Stimulated activated CD8-positive, alpha-beta memory T cell treated with anti-CD3 and anti-CD28 coated beads, Interleukin-7, amount 100 ng/mL, for 48 hours (primary cell): ENCODE data around the gene YIF1A.
"Not testable (repeated sequence)": the region's sequence is repeated elsewhere in the genome, so short reads cannot be mapped to it uniquely, and the experiment has no call there.

Experiments used
- DNase-seq, 2 donors: peaks; one replicate each; pipeline ENCODE4 v3.0.0-alpha.2; 2020; ENCODE audit warnings: low read depth in 1 of 2; ENCODE audit errors: extremely low read depth in 1 of 2

The YIF1A gene

DNA sequence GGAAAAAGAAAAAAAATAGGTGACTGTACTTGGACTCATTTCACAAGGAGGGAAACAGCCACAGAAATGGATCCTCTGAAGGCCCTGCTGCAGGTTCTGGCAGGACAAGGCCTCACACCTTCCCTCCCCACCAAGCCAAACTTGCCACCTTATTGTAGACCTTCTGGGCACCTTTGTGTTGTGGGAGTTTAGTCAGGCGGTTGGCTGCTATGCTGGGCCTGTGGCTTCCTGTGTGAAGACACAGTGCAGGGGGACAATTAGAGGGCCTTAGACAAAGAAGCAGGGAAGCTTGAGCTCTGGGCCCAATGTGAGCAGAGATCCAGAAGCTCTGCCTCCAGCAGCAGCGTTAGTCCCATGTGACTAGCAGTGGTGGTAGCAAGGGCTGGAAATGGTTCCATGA is 16.3 kb downstream of the YIF1A start:
- no peak for DNase-seq

GRCh38 chr11:66271816-66272215 is 17.1 kb downstream of the YIF1A start:
- no peak for DNase-seq

DNA sequence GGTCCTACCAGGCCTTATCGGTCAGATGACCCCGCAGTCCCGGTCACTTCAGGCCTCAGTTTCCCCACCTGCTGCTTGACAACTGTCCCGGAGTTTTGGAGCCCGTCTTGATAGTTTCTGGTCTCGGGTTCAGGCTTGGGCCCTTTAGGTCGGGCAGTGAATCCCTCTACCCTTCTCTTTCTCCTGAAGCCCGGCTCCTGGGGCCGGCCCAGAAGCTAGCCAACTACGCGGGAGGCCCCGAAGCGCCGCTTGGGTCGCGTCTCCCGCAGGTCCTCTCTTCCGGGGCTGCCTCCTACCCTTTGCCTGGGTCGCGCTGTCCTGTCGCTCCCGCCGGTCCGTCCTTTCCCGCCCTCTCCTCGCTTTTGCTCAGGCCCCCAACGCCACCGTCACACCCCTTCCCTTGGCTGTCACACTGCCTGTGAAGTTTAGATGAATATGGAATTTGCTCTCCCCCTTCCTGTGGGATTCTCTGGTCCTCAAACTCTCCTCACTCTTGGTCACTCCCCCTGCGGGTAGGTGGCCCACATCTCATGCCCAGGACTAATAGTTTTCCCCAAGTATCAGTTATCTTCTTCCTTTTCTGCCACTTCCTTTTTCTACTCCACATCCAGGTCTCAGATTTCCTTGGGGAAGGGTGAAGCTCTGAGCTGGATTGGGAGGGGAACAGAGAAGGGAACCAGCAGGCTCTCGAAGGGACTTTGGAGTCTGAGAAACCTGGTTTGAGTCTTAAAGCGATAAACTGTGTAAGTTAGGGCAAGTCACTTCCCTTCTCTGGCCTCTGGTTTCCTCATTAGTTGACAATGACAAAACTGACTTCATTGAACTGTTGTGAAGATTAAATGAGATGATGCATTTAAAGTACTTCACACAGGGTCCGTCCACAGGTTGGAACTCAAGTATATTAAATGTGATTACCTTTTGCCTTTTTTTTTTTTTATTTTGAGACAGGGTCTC is 19.7 kb downstream of the YIF1A start:
- DNase-seq: no peak

- peak; percentile 100 for DNase-seq
Observed at GRCh38 chr11:66268244-66268951, 20.5 kb downstream of the YIF1A start, which contains the start of gene RAB1B. RAB1B (plus strand) TSS chr11:66268639; CDS start chr11:66268680, 41 bp downstream.

DNA sequence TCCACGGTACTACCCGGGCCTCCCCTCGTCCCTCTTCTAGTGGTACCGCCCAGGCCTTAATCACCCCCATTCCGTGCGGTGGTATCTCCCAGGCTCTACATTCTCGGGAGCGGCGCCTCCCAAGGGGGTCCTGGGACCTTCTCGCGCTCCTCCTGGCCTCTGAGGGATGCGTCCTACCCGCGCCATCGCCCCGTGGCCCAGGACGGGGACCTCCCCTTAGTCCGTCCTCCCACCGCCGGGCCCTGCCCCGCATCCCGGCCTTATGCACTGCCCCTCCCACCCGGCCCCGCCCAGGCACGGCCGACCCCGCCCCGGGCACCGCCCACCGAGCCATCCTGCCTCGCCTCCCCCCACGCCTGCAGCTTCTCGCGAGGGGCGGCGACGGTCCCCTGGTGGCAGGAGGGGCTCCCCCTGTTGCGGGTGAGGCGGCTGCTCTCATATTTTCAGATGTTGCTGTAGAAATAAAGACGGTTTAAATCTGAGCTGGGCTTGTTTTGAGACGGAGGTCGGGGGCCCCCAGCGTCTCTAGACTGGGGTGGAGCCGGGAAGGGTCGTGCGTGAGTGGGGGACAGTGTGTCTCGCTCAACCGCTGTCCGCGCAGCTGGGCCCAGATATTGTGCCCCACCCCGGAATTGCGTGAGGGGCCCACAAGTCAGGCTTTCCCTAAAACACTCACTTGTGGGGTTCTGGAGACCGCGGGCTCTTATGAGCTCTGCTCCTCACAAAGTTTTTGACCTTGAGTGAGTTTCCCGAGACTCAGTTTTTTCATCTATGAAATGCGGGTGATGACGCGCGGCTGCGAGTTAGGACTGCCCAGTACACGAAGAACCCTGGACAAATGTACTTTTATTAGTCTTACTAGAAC is 21.3 kb downstream of the YIF1A start:
- peak; percentile 75 to 78 for DNase-seq

DNA sequence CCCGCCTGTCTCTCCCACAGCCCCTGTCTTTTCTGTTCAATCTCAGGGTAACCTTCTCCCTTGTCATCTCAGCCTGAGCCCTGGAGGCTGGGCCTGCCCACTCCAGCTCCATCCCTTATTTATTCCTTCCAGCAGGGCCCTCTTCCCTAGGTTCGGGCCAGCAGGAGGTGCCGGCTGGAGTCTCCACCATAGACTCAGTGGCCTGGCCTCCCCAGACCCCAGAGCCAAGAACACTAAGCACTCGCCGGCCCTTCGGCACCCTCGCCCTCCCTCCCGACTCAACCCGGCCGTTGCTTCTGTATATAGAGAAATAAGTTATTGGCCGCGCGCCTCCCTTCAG is 21.9 kb downstream of the YIF1A start:
- no peak for DNase-seq

- DNase-seq: no peak
Observed at GRCh38 chr11:66266378-66267038, 22.4 kb downstream of the YIF1A start.

GRCh38 chr11:66265531-66266377 is 23.2 kb downstream of the YIF1A start:
- DNase-seq: no peak

GRCh38 chr11:66264914-66265313 is 24.0 kb downstream of the YIF1A start:
- peak in 1 of 2 donors; percentile 25 for DNase-seq

- DNase-seq: no peak
Observed at GRCh38 chr11:66264383-66264782, 24.6 kb downstream of the YIF1A start.

- no peak for DNase-seq
Observed at GRCh38 chr11:66263785-66264184, 25.2 kb downstream of the YIF1A start.

DNA sequence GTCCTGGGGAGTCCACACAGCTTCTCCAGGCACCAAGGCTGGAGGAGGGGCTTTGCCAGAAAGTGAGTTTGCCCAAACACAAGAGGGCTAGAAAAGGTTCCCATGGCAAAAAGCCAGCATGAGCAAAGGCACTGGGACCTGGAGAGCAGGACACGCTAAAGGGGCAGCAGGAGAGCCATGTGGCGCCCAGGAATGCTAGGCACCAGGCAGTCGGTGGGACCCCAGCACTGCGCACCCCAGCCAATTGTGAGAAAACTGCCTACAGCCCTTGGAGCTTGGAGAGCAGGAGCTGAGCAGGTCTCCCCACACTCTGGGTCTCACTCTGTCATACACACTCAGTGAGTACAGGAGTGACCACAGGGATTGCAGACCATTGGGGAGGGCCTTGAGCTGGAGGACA is 25.7 kb downstream of the YIF1A start:
- DNase-seq: no peak

- DNase-seq: no peak
Observed at GRCh38 chr11:66262696-66263095, 26.2 kb downstream of the YIF1A start.

DNA sequence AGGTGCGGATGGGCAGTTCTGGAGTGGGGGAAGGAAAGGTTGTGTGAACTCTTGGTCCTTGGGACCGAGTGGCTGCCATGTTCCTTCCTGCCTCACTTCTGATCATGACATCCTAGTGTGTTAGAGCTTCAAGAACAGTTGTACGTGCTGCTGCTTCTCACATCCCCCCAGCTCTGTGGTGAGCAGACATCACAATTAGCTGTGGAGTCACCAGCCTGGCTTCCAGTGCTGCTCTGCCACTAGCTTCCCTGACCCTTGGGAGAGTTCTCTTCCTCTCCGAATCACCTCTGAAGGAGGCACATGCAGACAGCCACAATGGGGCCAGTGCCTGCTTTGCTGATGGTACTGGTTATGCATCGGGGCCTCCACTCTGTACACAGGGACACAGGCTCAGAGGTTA is 26.8 kb downstream of the YIF1A start:
- no peak for DNase-seq

GRCh38 chr11:66261578-66261977 is 27.4 kb downstream of the YIF1A start:
- DNase-seq: no peak

DNA sequence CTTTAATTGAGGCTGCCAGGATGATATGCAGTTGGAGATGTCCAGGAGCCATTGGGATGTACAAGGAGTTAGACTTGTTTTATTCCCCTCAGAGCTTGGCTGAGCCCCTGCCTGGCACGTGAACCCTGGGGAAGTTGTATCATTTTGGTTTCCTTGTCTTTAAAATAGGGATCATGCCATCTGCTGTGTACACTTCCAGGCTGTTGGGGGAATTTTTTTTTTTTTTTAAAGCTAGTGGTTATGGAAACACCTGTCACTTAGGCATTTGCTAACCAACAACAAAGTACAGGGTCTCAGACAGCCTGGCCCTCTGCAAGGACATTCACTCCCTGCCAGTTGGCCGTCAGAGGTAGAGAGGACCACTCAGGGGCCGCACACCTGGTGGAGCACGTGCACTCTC is 29.0 kb downstream of the YIF1A start:
- DNase-seq: no peak

DNA sequence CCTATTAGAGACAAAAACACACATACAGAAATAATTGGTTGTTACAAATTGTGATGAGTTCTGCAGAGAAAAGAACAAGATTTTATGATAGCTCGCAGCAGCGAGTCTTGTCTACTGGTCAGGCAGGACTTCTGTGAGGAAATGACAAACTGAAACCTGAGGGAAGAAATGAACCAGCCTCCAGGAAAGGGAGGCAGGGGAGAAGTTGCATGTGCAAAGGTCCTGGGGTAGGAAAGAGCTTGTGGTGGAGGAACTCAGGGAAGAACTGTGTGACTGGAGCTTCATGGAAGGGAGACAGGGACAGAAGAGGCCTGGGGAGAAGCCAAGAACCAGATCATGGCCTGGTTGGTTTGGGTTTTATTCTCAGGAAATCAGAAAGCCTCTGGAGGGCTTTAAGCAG is 29.7 kb downstream of the YIF1A start:
- no peak for DNase-seq

DNA sequence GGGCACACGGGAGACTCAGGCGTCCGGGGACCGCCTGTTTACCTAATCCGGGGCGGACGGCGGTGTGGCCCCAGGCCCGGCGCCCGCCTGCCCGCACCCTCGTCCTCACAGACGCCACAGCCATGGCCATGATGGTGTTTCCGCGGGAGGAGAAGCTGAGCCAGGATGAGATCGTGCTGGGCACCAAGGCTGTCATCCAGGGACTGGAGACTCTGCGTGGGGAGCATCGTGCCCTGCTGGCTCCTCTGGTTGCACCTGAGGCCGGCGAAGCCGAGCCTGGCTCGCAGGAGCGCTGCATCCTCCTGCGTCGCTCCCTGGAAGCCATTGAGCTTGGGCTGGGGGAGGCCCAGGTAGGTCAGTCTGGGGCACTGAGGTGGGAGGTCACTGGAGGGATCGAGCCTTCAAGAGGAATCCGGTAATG is 30.5 kb downstream of the YIF1A start:
- no peak for DNase-seq

GRCh38 chr11:66253081-66253480 is 35.9 kb downstream of the YIF1A start:
- not testable (repeated sequence) for DNase-seq

- DNase-seq: no peak
Observed at GRCh38 chr11:66251809-66252208, 37.1 kb downstream of the YIF1A start.
